Left hindlimb (tissue), 1 donor: ENCODE results near the gene RNF141.
A peak's percentile ranks its signal among the peaks of the same experiment; 100 is the strongest.

ENCODE experiments used
- DNase-seq: peaks from one replicate; pipeline ENCODE4 v3.0.0-alpha.2; 2018

Gene RNF141

GRCh38 chr11:10540915-10541560, at the start of gene RNF141:
Gene RNF141, minus strand, starts transcription at chr11:10541187. Its CDS starts 7,029 bp downstream, at chr11:10534158.
- DNase-seq: peak; percentile 96

GRCh38 chr11:10590218-10590915, 49.4 kb upstream of the RNF141 start:
- DNase-seq: no peak

DNA sequence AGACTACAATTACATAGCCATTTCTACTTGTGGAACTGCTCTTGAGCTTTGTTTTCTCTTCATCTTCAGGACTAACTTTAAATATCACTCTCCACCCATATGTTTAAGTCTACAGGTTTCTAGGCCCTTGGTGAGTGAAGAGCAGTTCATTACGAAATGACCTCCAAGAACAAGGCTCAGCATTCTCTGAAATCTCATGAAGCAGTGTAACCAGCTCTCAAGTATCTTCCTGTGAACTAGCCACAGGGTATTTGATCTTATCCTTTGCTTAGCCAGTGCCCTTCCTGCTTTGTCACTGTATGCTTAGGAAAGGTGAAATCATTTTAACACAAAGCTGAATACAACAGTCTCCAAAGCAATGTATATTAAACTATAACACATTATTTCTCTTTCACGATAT, 47.9 kb upstream of the RNF141 start:
- no peak for DNase-seq

DNA sequence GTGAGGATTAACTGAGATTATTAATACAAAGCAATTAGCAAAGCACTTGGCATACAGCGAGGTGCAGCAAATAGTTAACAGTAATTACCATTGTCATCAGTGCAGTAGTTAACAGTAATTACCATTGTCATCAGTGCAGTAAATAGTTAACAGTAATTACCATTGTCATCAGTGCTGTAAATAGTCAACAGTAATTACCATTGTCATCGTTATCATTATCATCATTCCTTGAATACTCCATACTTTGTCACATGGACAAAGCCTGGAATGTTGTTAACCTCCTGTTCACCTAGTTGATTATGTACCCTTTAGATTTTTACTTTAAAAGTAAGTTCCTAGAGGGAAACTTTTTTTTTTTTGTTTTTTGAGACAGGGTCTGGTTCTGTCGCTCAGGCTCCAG, 47.0 kb upstream of the RNF141 start:
- no peak for DNase-seq

DNA sequence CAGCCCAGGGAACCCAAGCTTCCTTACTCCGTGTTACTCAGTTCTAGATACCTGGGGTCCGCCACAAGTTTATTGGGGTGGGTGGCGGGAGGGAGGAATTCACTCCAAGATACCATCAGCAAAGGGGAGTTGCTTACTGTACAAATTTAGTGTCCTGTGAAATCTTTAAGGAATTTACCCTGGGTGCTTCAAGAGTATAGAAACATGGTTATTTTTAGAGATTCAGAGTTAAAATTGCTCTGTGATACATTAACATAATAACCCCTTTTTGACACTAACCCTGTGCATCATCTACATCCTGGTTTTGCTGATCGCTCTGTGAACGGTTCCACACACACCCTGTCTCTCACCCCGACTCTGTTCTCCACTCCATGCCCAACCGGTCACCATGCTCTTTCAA, 46.4 kb upstream of the RNF141 start:
- no peak for DNase-seq

DNA sequence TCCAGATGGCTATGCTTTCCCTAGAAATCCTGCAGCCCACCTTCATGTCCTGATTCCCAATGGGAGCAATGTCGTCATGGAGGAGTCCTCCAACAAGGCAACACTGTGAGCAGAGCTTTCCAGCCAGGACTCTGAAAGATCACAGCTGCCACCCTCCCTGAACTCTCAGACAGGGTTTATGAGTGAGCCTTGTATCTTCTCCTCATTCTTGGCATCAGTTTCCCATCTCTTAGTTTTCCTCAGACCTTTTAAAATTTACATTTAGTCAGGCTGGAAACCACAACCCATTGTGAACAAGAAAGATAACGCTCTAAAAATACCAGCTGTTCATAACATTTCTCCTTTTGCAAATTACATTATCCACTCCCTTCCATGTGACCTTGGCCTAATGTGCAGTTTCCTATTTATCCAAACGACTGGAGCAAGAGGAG, 43.1 kb upstream of the RNF141 start:
- no peak for DNase-seq

DNA sequence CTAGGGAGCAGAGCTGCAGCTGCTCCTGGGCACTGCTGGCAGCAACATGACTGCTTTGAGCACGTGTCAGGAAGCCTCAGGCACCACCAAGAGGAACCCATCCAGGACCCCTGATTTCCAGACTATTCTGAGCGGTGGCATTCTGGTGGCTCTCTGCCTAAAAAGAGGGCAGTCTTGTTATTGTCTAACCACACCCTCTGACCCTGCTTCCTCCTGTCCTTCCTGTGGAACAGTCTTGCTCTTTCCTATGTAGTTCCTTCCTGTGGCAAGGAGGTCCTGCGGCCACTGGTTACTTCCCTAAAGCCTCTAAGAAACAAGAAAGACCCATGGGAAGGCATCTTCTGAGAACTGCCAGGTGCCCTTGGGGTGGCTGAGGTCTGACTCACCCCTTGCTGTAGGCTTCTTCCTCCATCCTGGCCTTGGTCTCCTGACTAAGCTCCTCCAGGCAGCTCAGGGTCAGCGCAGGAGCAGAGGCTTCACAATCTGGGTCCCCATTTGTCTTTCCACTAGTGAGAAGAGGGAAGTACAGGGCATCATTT, 40.6 kb upstream of the RNF141 start:
- no peak for DNase-seq

DNA sequence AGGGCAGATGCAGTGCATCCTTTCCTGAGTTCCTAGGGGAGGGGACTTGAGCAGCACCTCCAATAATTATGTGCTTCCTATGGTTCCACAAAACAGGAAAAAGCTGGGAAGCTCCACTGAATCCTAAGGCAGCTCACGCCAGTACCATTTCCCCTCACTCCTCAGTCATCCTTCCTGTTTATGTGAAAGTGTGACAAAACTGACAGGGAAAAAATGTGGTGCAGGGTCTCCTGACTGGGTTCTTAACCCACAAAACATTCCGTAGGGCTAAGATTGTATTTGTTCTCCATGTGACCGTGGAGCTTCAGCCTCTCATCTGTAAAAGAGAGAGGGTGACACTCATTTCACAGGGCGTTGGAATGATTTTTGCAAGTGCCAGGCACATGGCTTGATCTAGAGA, 39.6 kb upstream of the RNF141 start:
- DNase-seq: no peak

- no peak for DNase-seq
Observed at GRCh38 chr11:10579700-10580099, 38.7 kb upstream of the RNF141 start.

- no peak for DNase-seq
Observed at GRCh38 chr11:10576035-10576398, 35.0 kb upstream of the RNF141 start.

GRCh38 chr11:10575346-10576034, 34.5 kb upstream of the RNF141 start:
- no peak for DNase-seq

GRCh38 chr11:10573556-10573955, 32.6 kb upstream of the RNF141 start:
- no peak for DNase-seq

DNA sequence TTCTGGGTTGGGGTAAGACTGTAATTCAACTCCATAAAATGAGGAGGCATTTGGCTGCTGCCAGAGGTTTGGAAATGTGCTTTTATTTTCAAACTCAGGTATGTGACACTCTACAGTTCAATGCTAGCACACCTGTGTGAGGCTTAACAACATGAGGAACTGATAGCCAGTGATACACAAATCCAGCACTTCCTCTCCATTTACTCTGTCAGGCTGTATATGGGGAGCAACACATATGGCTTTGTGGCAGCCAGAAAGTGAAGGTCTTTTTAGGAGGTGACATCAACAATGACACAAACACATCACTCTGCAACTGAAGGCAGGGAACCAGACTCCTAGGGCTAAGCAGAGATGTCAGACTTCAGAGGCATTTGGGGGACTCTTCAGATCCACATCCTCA, 32.0 kb upstream of the RNF141 start:
- no peak for DNase-seq

GRCh38 chr11:10572533-10572932, 31.5 kb upstream of the RNF141 start:
- no peak for DNase-seq

GRCh38 chr11:10568486-10568941, 27.5 kb upstream of the RNF141 start, which contains the start of gene LYVE1:
Gene LYVE1, minus strand, starts transcription at chr11:10568665. Its CDS starts 133 bp downstream, at chr11:10568532.
- peak; percentile 43 for DNase-seq

DNA sequence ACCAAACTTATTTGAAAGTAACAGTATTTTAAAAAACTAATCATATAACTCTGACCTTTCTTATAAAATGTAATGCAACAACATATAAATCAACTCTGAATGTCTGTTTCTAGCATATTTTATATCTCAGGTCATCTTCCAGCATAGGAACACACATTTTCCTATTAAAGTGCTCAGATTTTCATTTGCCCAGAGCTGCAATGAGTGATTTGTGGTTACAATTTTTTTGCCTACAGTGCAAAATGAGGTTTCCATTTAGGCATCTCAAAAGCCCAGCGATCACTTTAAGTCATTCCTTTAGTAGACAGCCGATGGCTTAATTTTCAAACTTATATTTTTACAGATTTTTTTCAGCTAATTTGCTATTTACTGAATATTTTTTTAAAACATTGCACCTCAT, 26.5 kb upstream of the RNF141 start:
- no peak for DNase-seq

DNA sequence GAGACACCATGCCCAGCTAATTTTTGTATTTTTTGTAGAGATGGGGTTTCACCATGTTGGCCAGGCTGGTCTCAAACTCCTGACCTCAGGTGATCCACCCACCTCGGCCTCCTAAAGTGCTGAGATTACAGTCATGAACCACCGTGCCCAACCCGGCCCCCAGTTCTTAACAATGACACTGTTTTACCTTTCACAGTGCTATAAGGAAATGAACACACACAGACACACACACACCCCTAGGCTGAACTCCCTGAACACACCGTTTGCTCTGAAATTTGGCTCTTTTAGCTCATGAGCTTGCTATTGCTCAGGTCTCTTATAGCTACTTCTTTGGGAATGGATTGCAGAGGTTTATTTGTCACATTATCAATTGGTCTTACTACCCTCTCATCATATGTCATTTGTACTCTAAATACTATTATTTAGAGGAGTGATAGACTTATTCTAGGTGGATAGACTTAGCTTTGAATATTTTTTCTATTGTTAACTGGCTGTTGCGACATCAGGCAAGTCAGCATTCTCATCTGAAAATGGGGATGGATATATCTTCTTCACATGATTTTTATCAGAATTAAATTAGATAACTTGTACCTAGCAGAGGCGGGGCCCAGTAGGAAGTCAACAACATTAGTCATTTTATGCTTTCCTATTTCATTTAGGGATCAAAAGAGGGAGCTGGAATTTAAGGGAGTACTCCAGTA, 25.4 kb upstream of the RNF141 start:
- no peak for DNase-seq

- no peak for DNase-seq
Observed at GRCh38 chr11:10565493-10565892, 24.5 kb upstream of the RNF141 start.

DNA sequence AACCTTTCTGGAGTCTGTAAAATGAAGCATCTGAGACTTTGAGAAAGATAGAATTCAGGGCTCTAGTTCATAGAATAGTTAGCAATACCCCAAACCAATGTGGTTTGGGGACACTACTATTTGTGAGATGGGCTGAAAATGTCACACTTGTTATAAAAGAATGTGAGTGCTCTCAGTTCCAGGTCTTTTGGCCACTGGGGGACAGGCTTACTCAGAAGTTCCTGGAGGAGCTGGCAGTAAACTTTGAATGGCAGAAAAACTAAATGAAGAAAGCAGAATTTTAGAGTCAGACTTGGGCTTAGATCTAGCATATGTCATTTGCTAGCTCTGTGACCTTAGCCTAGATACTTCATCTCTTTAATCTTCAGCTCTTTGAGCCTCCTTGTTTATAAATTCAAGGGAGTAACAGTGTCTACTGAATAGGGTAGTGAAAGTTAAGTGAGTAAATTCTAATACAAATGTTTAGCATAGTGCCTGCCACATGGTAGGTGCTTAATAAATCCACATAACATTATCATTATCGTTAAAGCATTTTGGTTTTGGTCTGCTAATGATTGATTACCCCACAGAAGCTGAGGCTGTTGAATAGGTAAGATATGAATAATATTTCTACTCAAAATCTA, 23.8 kb upstream of the RNF141 start:
- DNase-seq: no peak

DNA sequence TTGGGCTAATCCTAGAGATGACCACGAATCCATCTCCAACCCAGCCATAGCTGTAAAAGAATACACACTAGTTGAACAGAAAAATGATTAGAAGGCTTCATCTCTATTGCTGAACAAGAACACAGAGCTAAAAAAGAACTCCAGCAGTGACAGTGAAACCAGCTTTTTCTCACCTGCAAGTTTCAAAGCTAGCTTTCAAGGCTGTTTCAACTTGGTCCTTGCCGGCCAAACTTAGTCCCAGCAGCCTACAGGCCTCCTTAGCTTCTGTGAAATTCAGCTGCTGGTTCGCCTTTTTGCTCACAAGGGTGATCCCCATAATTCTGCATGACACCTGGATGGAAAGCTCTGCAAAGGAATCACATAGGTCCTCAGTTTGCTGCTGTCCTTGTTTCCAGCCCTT, 23.0 kb upstream of the RNF141 start:
- no peak for DNase-seq

- no peak for DNase-seq
Observed at GRCh38 chr11:10561947-10562346, 21.0 kb upstream of the RNF141 start.

DNA sequence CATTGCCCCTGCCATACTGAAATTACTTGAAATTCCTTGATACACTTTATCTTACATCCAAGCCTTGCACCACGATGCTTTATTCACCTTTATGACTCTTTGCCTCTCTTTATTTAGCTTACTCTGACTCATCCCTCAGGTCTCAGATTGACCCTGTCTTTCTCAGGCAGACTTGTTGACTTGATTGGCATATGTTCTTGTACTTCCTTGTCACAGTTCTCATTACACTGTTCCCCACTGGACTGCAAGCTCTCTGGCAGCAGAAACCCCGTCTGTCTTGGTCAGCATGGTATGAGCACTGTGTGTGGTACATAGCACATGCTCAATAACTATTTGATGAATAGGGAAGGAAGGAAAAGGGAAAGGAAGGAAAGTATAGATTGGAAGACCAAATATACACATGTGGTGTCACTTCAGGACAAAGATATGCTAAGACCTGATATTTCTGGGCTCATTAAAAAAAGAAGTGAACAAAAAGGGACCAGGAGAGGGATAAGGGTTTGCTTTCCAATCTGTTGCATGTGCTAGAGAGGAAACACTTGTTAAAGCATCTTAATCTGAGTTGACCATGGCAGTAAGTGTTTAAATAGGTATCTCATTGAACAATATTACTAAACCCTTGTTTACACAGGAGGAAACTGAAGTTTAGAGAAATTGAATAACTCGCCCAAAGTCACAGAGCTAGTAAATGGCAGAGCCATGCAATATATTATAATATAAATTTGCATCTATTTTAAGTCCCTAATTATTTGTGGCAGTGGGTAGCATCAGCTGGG, 20.2 kb upstream of the RNF141 start:
- no peak for DNase-seq
